ENCODE results near the gene MCFD2.

Gene MCFD2

DNA sequence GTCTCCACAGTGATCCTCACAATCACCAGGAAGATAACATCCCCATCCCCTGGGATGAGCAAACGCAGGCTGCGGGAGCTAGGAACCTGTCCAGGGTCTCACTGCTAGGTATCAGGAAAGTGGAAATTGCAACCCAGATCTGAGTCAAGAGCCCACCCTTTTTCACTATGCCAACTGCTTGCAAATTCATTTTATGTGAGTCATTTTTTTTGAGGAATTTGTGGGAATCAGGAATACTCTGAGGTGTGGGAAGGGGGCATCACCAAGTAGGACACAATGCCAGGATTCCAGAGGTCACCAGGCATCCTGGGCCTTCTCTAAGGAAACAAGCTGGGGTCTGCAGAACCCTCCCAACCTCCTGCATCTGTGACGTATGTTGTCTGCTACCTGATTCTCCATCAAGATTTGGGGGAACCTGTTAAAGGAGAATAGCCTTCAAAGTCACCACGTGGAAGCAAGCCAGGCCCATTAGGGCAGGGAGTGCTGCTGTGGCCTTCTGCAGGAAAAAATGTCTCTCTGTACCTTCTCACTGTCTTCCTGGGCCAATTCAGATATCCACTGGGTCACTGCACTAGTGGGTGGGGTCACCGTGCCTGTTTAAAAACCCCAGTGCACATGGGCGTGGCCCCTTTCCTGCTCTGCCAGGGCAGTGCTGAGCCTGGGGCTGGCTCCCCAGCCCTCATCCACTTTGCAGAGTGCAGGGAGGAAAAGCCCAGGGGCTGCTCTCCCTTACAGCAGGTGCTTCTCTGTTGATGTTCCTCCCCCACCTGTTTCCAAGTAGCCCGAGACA lies 50.2 kb downstream of the MCFD2 start:
- peaks cover 13 to 21% of the 10 kb centered on the region in 2 donors for H3K9me3 Mint-ChIP-seq
- no peak overlapping the region for H3K27ac Mint-ChIP-seq
- H3K4me3 Mint-ChIP-seq = no peak overlapping the region
- no peak for ATAC-seq (replicated peaks)
- DNase-seq = no peak
- H3K27me3 Mint-ChIP-seq = peaks cover under 1 to 15% of the 10 kb centered on the region in 2 donors
- H3K4me1 Mint-ChIP-seq = peaks cover 8 to 9% of the 10 kb centered on the region in 2 donors
- H3K36me3 Mint-ChIP-seq = peaks cover 7 to 12% of the 10 kb centered on the region in 2 donors

DNA sequence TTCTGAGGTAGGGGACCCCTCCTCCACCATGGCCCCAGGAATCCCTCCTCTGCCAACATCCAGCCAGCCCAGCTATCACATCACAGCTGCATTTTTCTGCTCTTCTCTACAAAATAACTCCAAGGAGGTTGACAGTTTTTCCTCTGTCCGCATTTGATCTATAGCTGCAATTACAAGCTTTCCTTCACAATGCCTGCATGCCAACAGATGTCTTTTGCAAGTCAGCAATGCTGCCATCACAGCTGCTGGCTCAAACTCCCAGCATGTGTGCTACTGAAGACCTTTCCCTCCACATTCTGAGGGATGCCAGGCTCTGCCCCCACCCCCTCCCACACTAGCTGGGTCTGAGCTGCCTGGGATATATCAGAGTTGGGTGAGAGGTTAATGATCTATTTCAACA lies 51.7 kb downstream of the MCFD2 start:
- Mint-ChIP-seq H3K9me3 (peaks cover 13 to 21% of the 10 kb centered on the region in 2 donors), H3K27me3 (peaks cover 4 to 15% of the 10 kb centered on the region in 2 donors), H3K4me1 (peaks cover 8 to 9% of the 10 kb centered on the region in 2 donors), H3K4me3 (no peak overlapping the region), H3K36me3 (peaks cover 7 to 12% of the 10 kb centered on the region in 2 donors), H3K27ac (no peak overlapping the region)
- no peak for ATAC-seq (replicated peaks)
- no peak for DNase-seq

DNA sequence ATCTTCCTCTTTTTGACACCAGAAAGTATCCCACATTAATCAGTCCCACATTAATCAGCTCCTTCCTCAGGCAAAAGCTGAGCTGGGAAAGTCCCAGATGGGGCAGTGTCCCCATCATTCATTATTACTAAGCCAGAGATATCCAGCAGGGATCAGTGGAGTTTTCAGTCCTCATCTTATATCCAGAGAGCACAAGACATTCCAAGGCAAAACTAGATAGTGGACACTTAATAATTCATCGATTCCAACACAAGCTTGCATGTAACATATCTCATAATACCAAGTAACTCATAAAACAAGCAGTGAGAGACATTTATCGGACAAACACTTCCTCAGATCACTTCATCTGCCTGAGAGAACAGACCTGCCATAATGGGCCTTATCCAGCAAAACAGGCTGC lies 53.1 kb downstream of the MCFD2 start:
- H3K27me3 Mint-ChIP-seq = peaks cover 4 to 15% of the 10 kb centered on the region in 2 donors
- H3K4me3 Mint-ChIP-seq = no peak overlapping the region
- peaks cover 13 to 21% of the 10 kb centered on the region in 2 donors for H3K9me3 Mint-ChIP-seq
- H3K36me3 Mint-ChIP-seq = peaks cover 7 to 12% of the 10 kb centered on the region in 2 donors
- peaks cover 8 to 9% of the 10 kb centered on the region in 2 donors for H3K4me1 Mint-ChIP-seq
- DNase-seq = no peak
- H3K27ac Mint-ChIP-seq = no peak overlapping the region
- ATAC-seq (replicated peaks) = no peak

- Mint-ChIP-seq H3K9me3 (peaks cover 13 to 20% of the 10 kb centered on the region in 2 donors), H3K27me3 (peaks cover 4 to 15% of the 10 kb centered on the region in 2 donors), H3K27ac (no peak overlapping the region), H3K4me1 (peaks cover 6 to 8% of the 10 kb centered on the region in 2 donors), H3K36me3 (peaks cover 7 to 12% of the 10 kb centered on the region in 2 donors), H3K4me3 (no peak overlapping the region)
- ATAC-seq (replicated peaks) (no peak), DNase-seq (no peak)
These were observed 53.7 kb downstream of the MCFD2 start for GRCh38 chr2:46861916-46862315.

DNA sequence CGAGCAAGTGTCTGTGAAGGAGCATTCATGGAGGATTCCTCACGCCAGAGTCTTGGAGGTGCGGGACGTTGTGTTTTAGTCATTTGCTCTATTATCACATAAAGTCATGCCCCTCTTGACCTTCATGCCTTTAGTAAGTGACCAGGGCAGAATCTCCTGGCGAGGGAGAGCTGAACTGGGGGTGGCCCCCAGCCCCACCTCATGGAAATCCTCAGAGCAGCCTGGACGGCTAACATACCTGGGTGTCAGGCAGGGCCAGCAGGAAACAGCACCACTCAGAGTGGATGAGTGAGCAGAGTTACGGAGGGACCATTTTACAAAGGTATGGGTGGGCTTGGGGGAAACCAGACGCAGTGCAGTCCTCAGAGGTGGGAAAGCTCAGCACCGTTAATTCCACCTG lies 56.1 kb downstream of the MCFD2 start:
- H3K4me3 Mint-ChIP-seq = no peak overlapping the region
- no peak for DNase-seq
- H3K27me3 Mint-ChIP-seq = peaks cover 4 to 7% of the 10 kb centered on the region in 2 donors
- peaks cover under 1 to 8% of the 10 kb centered on the region in 2 donors for H3K9me3 Mint-ChIP-seq
- H3K36me3 Mint-ChIP-seq = no peaks in the 10 kb centered on the region
- no peaks in the 10 kb centered on the region for H3K4me1 Mint-ChIP-seq
- ATAC-seq (replicated peaks) = no peak
- no peak overlapping the region for H3K27ac Mint-ChIP-seq

GRCh38 chr2:46858702-46859090 lies 56.9 kb downstream of the MCFD2 start:
- no peaks in the 10 kb centered on the region for H3K36me3 Mint-ChIP-seq
- H3K9me3 Mint-ChIP-seq = no peaks in the 10 kb centered on the region
- no peak for DNase-seq
- H3K4me1 Mint-ChIP-seq = no peaks in the 10 kb centered on the region
- no peak overlapping the region for H3K27ac Mint-ChIP-seq
- no peak for ATAC-seq (replicated peaks)
- peaks cover 0 to 4% of the 10 kb centered on the region in 2 donors for H3K27me3 Mint-ChIP-seq
- no peak overlapping the region for H3K4me3 Mint-ChIP-seq

- no peak overlapping the region for H3K27ac Mint-ChIP-seq
These were observed 57.5 kb downstream of the MCFD2 start for GRCh38 chr2:46857871-46858701.

DNA sequence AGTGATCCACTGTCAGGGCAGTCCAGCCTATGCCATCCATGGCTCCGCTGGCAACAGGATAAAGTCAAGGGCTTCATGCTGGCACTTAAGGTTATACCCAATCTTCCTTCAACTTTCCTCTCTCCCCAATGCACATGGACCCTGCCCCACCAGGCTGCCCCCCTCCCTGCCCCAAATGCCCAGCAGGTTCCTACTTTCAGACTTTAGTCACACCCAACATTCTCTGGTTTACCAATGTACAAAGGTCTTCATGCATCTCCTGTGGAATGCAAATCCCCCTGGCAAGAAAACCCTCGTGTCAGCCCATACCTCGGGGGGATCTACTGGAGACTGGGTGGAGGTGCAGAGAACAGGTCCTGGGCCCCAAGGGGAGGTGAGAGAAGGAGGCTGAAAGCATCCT lies 59.3 kb downstream of the MCFD2 start:
- H3K4me3 Mint-ChIP-seq = no peak overlapping the region
- peaks cover 0 to 4% of the 10 kb centered on the region in 2 donors for H3K27me3 Mint-ChIP-seq
- no peaks in the 10 kb centered on the region for H3K9me3 Mint-ChIP-seq
- ATAC-seq (replicated peaks) = no peak
- H3K36me3 Mint-ChIP-seq = no peaks in the 10 kb centered on the region
- no peak for DNase-seq
- no peaks in the 10 kb centered on the region for H3K4me1 Mint-ChIP-seq
- no peak overlapping the region for H3K27ac Mint-ChIP-seq

More at GRCh38 chr2:46857871-46858701, 57.5 kb downstream of the MCFD2 start:
- Mint-ChIP-seq H3K9me3 (no peaks in the 10 kb centered on the region), H3K27me3 (peaks cover 0 to 4% of the 10 kb centered on the region in 2 donors), H3K4me1 (no peaks in the 10 kb centered on the region), H3K4me3 (no peak overlapping the region), H3K36me3 (no peaks in the 10 kb centered on the region)
- DNase-seq (no peak), ATAC-seq (replicated peaks) (no peak)

DNA sequence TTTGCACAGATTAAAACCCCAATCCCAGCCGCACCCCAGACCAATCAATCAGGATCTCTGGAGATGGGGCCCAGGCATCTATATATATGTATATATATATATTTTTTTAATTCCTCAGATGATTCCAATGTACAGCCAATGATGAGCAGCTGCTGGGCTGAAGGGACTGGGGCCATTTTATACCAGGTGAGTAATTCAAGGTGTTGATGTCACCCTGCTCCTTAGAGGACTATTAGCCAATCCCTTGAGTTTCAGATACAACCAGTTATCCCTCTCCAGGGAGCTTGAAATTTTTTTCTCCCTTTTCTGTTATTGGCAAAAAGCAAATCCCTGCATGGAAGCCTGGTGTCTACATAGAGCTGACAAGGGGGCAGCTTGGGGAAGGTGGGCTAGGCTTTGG lies 59.8 kb downstream of the MCFD2 start:
- H3K4me1 Mint-ChIP-seq = no peaks in the 10 kb centered on the region
- ATAC-seq (replicated peaks) (no peak), DNase-seq (no peak)
- no peaks in the 10 kb centered on the region for H3K36me3 Mint-ChIP-seq
- no peak overlapping the region for H3K27ac Mint-ChIP-seq
- no peak overlapping the region for H3K4me3 Mint-ChIP-seq
- H3K9me3 Mint-ChIP-seq = no peaks in the 10 kb centered on the region
- peaks cover 0 to 4% of the 10 kb centered on the region in 2 donors for H3K27me3 Mint-ChIP-seq

DNA sequence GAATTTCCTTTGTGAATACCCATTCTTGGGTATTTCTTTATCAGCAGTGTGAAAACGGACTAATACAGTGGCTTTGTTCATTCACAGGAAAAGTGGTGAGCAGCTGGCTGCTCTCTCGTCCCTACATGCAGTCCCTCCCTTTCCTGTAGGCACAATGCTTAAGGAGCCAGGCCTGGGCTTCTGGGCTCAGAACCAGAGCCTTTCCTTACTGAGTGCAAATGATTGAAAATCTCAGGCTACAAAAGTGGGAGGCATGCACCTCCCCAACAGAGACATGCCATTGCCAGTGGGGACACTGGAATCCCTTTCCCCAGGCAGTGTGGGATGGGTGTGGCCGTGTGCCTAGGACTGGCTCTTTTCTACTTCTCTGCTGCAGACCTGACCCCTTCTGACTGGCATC lies 61.3 kb downstream of the MCFD2 start:
- no peaks in the 10 kb centered on the region for H3K9me3 Mint-ChIP-seq
- no peaks in the 10 kb centered on the region for H3K36me3 Mint-ChIP-seq
- DNase-seq (no peak), ATAC-seq (replicated peaks) (no peak)
- H3K27me3 Mint-ChIP-seq = peaks cover under 1 to 4% of the 10 kb centered on the region in 2 donors
- no peak overlapping the region for H3K27ac Mint-ChIP-seq
- peaks cover 0 to under 1% of the 10 kb centered on the region in 2 donors for H3K4me1 Mint-ChIP-seq
- H3K4me3 Mint-ChIP-seq = no peak overlapping the region

- Mint-ChIP-seq H3K9me3 (no peaks in the 10 kb centered on the region), H3K4me3 (no peak overlapping the region), H3K4me1 (peaks cover 9 to 14% of the 10 kb centered on the region in 2 donors), H3K27me3 (peaks cover 7 to 9% of the 10 kb centered on the region in 2 donors), H3K36me3 (no peaks in the 10 kb centered on the region), H3K27ac (no peak overlapping the region)
- DNase-seq = no peak
- no peak for ATAC-seq (replicated peaks)
These were observed 63.0 kb downstream of the MCFD2 start for GRCh38 chr2:46852598-46852997.

GRCh38 chr2:46852124-46852523 lies 63.5 kb downstream of the MCFD2 start:
- Mint-ChIP-seq H3K27me3 (peaks cover 7 to 9% of the 10 kb centered on the region in 2 donors), H3K4me3 (no peak overlapping the region), H3K36me3 (no peaks in the 10 kb centered on the region), H3K9me3 (no peaks in the 10 kb centered on the region), H3K4me1 (peaks cover 9 to 14% of the 10 kb centered on the region in 2 donors), H3K27ac (no peak overlapping the region)
- ATAC-seq (replicated peaks) = no peak
- no peak for DNase-seq
